ENCODE results near the gene GALM. TPM values are rescaled to one million over a fixed set of nuclear protein-coding genes. Genes with fewer than 3 reads are reported as not detected.
A peak's percentile ranks its signal among the peaks of the same experiment; 100 is the strongest.
"Not testable (repeated sequence)": the region's sequence is repeated elsewhere in the genome, so short reads cannot be mapped to it uniquely, and the experiment has no call there.

The GALM gene
- total and polyA plus RNA-seq, 2 donors from 2014 or later, result 17.9 to 79.9 TPM

- H3K9ac ChIP-seq (ENCODE audit: low read length in 3 of 3), result no peak overlapping the region
- peak overlapping the region in 1 of 3 donors; percentile 34 for H3K4me3 ChIP-seq (ENCODE audit: low read length in 3 of 3)
- intact Hi-C loops (cut with DNase I), result no loop called here
- FAIRE-seq (no peak), DNase-seq (no peak)
- no peak overlapping the region for H3K27ac ChIP-seq (ENCODE audit: low read depth in 2 of 2, low read length in 2 of 2)
- no peaks in the 10 kb centered on the region for H3K4me1 ChIP-seq (ENCODE audit: control insufficient read depth in 2 of 3, insufficient read depth in 2 of 3, low read depth in 1 of 3, low read length in 3 of 3)
- no peak for TF ChIP-seq CTCF (IDR thresholded peaks at IDR 0.05; ENCODE audit: borderline replicate concordance, extremely low read depth, insufficient read depth)
- no peaks in the 10 kb centered on the region for H3K27me3 ChIP-seq (ENCODE audit: control insufficient read depth, insufficient read depth, low read length)
- no peaks in the 10 kb centered on the region for H3K9me3 ChIP-seq (ENCODE audit: control insufficient read depth in 2 of 3, insufficient read depth in 1 of 3, low read length in 3 of 3)
- peaks cover 3 to 21% (median 6%) of the 10 kb centered on the region in 3 donors for H3K36me3 ChIP-seq (ENCODE audit: control insufficient read depth in 2 of 3, insufficient read depth in 3 of 3, low read length in 3 of 3)
These were observed 45.6 kb downstream of the GALM start for GRCh38 chr2:38711558-38711957.

- Histone ChIP-seq H3K27ac (ENCODE audit: low read depth in 2 of 2, low read length in 2 of 2) (no peak overlapping the region), H3K9ac (ENCODE audit: low read length in 3 of 3) (no peak overlapping the region), H3K4me1 (ENCODE audit: control insufficient read depth in 2 of 3, insufficient read depth in 2 of 3, low read depth in 1 of 3, low read length in 3 of 3) (no peaks in the 10 kb centered on the region), H3K27me3 (ENCODE audit: control insufficient read depth, insufficient read depth, low read length) (no peaks in the 10 kb centered on the region), H3K36me3 (ENCODE audit: control insufficient read depth in 2 of 3, insufficient read depth in 3 of 3, low read length in 3 of 3) (peaks cover 3 to 23% (median 6%) of the 10 kb centered on the region in 3 donors), H3K9me3 (ENCODE audit: control insufficient read depth in 2 of 3, insufficient read depth in 1 of 3, low read length in 3 of 3) (no peaks in the 10 kb centered on the region), H3K4me3 (ENCODE audit: low read length in 3 of 3) (no peak overlapping the region)
- intact Hi-C loops (cut with DNase I), result no loop called here
- DNase-seq, result no peak
- no peak for FAIRE-seq
- TF ChIP-seq CTCF (IDR thresholded peaks at IDR 0.05; ENCODE audit: borderline replicate concordance, extremely low read depth, insufficient read depth), result no peak
These were observed 46.5 kb downstream of the GALM start for GRCh38 chr2:38712413-38712812.

GRCh38 chr2:38712871-38713270 lies 47.0 kb downstream of the GALM start:
- intact Hi-C loops (cut with DNase I), result no loop called here
- H3K9ac ChIP-seq (ENCODE audit: low read length in 3 of 3), result no peak overlapping the region
- TF ChIP-seq CTCF (IDR thresholded peaks at IDR 0.05; ENCODE audit: borderline replicate concordance, extremely low read depth, insufficient read depth), result no peak
- peaks cover 3 to 23% (median 6%) of the 10 kb centered on the region in 3 donors for H3K36me3 ChIP-seq (ENCODE audit: control insufficient read depth in 2 of 3, insufficient read depth in 3 of 3, low read length in 3 of 3)
- no peak overlapping the region for H3K27ac ChIP-seq (ENCODE audit: low read depth in 2 of 2, low read length in 2 of 2)
- no peaks in the 10 kb centered on the region for H3K27me3 ChIP-seq (ENCODE audit: control insufficient read depth, insufficient read depth, low read length)
- FAIRE-seq, result no peak
- no peak for DNase-seq
- H3K4me3 ChIP-seq (ENCODE audit: low read length in 3 of 3), result no peak overlapping the region
- no peaks in the 10 kb centered on the region for H3K9me3 ChIP-seq (ENCODE audit: control insufficient read depth in 2 of 3, insufficient read depth in 1 of 3, low read length in 3 of 3)
- H3K4me1 ChIP-seq (ENCODE audit: control insufficient read depth in 2 of 3, insufficient read depth in 2 of 3, low read depth in 1 of 3, low read length in 3 of 3), result no peaks in the 10 kb centered on the region

GRCh38 chr2:38713338-38713737 lies 47.4 kb downstream of the GALM start:
- TF ChIP-seq CTCF (IDR thresholded peaks at IDR 0.05; ENCODE audit: borderline replicate concordance, extremely low read depth, insufficient read depth), result no peak
- DNase-seq, result no peak
- H3K36me3 ChIP-seq (ENCODE audit: control insufficient read depth in 2 of 3, insufficient read depth in 3 of 3, low read length in 3 of 3), result peaks cover 3 to 23% (median 6%) of the 10 kb centered on the region in 3 donors
- no peaks in the 10 kb centered on the region for H3K27me3 ChIP-seq (ENCODE audit: control insufficient read depth, insufficient read depth, low read length)
- H3K4me1 ChIP-seq (ENCODE audit: control insufficient read depth in 2 of 3, insufficient read depth in 2 of 3, low read depth in 1 of 3, low read length in 3 of 3), result no peaks in the 10 kb centered on the region
- H3K4me3 ChIP-seq (ENCODE audit: low read length in 3 of 3), result no peak overlapping the region
- H3K9ac ChIP-seq (ENCODE audit: low read length in 3 of 3), result no peak overlapping the region
- H3K27ac ChIP-seq (ENCODE audit: low read depth in 2 of 2, low read length in 2 of 2), result no peak overlapping the region
- no peak for FAIRE-seq
- intact Hi-C loops (cut with DNase I), result no loop called here
- H3K9me3 ChIP-seq (ENCODE audit: control insufficient read depth in 2 of 3, insufficient read depth in 1 of 3, low read length in 3 of 3), result no peaks in the 10 kb centered on the region

GRCh38 chr2:38714941-38715340 lies 49.0 kb downstream of the GALM start:
- H3K4me3 ChIP-seq (ENCODE audit: low read length in 3 of 3); FAIRE-seq; H3K4me1 ChIP-seq (ENCODE audit: control insufficient read depth in 2 of 3, insufficient read depth in 2 of 3, low read depth in 1 of 3, low read length in 3 of 3); H3K27ac ChIP-seq (ENCODE audit: low read depth in 2 of 2, low read length in 2 of 2); H3K27me3 ChIP-seq (ENCODE audit: control insufficient read depth, insufficient read depth, low read length); H3K9me3 ChIP-seq (ENCODE audit: control insufficient read depth in 2 of 3, insufficient read depth in 1 of 3, low read length in 3 of 3); DNase-seq; H3K9ac ChIP-seq (ENCODE audit: low read length in 3 of 3); intact Hi-C loops (cut with DNase I): not testable (repeated sequence)
- H3K36me3 ChIP-seq (ENCODE audit: control insufficient read depth in 2 of 3, insufficient read depth in 3 of 3, low read length in 3 of 3), result peaks cover 3 to 23% (median 6%) of the 10 kb centered on the region in 3 donors
